Measurements from ENCODE around the gene TFAP2C. TPM values are rescaled to one million over a fixed set of nuclear protein-coding genes. Genes with fewer than 3 reads are reported as not detected.

The TFAP2C gene
- polyA plus RNA-seq, 1 donor (not counting 4 experiments of a cell fraction or from before 2014, with no cell fraction given): 11.5 TPM

DNA sequence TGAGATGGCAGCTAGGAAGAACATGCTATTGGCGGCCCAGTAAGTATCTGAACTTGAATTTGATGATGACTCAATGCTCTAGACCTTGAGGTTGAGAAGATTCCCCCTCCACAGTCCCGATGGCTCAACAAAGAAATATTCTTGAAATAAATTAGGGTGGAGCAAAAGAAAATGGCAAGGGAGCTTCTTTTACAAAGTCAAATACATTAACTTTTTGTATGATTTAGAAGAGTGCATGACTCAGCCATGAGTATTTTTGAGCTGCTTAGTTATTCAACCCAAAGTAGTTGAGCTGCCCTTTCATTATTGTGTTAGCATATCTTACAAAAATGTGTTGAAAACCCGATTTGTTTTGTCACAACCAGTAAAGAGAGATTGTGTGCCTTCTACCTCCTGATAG, 7.6 kb downstream of the TFAP2C start:
- DNase-seq (ENCODE audit: low read depth, low spot score): peak; percentile 81
- peak overlapping the region; percentile 83 for H3K27ac ChIP-seq (ENCODE audit: control insufficient read depth, insufficient read depth, low read length)

DNA sequence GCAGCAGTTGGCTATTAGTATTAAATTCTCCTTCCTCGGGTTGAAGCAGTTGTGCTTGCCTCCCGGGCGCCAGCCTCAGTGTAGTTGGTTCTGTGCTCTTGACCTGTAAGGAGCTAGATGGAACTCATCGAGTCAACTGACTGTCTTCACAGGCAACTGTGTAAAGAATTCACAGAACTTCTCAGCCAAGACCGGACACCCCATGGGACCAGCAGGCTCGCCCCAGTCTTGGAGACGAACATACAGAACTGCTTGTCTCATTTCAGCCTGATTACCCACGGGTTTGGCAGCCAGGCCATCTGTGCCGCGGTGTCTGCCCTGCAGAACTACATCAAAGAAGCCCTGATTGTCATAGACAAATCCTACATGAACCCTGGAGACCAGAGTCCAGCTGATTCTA, 8.5 kb downstream of the TFAP2C start:
- peaks cover 18 to 46% of the 10 kb centered on the region in 2 experiments for H3K36me3 ChIP-seq (ENCODE audit: control insufficient read depth in 2 of 2, extremely low read depth in 1 of 2, insufficient read depth in 2 of 2, low read length in 2 of 2)
- no peaks in the 10 kb centered on the region for H3K9me3 ChIP-seq (ENCODE audit: control insufficient read depth, low read depth, low read length)
- no peaks in the 10 kb centered on the region for H3K9me1 ChIP-seq (ENCODE audit: control insufficient read depth, extremely low read depth, insufficient read depth, low read length)
- peaks cover 53% of the 10 kb centered on the region for H3K79me2 ChIP-seq (ENCODE audit: control insufficient read depth, insufficient read depth, low read length)
- no peak overlapping the region for H2AFZ ChIP-seq (ENCODE audit: control insufficient read depth, low read length)
- FAIRE-seq: no peak
- no peak for DNase-seq (ENCODE audit: low read depth, low spot score)
- peak overlapping the region in 2 of 3 experiments; percentile 3 to 24 for H3K4me3 ChIP-seq (ENCODE audit: control insufficient read depth in 2 of 3, extremely low read depth in 1 of 3, insufficient read depth in 2 of 3, low read depth in 1 of 3, low read length in 3 of 3)
- peak overlapping the region; percentile 59 for H3K9ac ChIP-seq (ENCODE audit: control insufficient read depth, extremely low read depth, insufficient read depth, low read length)
- dilution Hi-C loops (cut with MboI; ENCODE audit: extremely low pct_ligation_motif_present, low sequenced_read_pairs): no loop called here
- H3K4me1 ChIP-seq (ENCODE audit: control insufficient read depth, extremely low read depth, insufficient read depth, low read length): peaks cover 53% of the 10 kb centered on the region
- H4K20me1 ChIP-seq (ENCODE audit: control insufficient read depth, extremely low read depth, insufficient read depth, low read length): no peaks in the 10 kb centered on the region
- H3K4me2 ChIP-seq (ENCODE audit: control insufficient read depth, extremely low read depth, insufficient read depth, low read depth, low read length): peak overlapping the region; percentile 79
- TF ChIP-seq, protein P1, sequence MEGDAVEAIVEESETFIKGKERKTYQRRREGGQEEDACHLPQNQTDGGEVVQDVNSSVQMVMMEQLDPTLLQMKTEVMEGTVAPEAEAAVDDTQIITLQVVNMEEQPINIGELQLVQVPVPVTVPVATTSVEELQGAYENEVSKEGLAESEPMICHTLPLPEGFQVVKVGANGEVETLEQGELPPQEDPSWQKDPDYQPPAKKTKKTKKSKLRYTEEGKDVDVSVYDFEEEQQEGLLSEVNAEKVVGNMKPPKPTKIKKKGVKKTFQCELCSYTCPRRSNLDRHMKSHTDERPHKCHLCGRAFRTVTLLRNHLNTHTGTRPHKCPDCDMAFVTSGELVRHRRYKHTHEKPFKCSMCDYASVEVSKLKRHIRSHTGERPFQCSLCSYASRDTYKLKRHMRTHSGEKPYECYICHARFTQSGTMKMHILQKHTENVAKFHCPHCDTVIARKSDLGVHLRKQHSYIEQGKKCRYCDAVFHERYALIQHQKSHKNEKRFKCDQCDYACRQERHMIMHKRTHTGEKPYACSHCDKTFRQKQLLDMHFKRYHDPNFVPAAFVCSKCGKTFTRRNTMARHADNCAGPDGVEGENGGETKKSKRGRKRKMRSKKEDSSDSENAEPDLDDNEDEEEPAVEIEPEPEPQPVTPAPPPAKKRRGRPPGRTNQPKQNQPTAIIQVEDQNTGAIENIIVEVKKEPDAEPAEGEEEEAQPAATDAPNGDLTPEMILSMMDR (optimal IDR thresholded peaks at IDR 0.05 in 1 of 3, IDR thresholded peaks at IDR 0.05 in 1 of 3, conservative IDR thresholded peaks at IDR 0.05 in 1 of 3; ENCODE audit: extremely low read depth in 1 of 3, insufficient read depth in 2 of 3, low read length in 3 of 3): no peak
- no peak for TF ChIP-seq EZH2 (IDR thresholded peaks at IDR 0.05; ENCODE audit: low read length)
- H3K27ac ChIP-seq (ENCODE audit: control insufficient read depth, insufficient read depth, low read length): peak overlapping the region; percentile 83
- H3K27me3 ChIP-seq (ENCODE audit: control insufficient read depth, extremely low read depth, insufficient read depth, low read length): no peaks in the 10 kb centered on the region

More for the DNA sequence above, 7.6 kb downstream of the TFAP2C start:
- no peak for TF ChIP-seq EZH2 (IDR thresholded peaks at IDR 0.05; ENCODE audit: low read length)
- TF ChIP-seq, protein P1 (optimal IDR thresholded peaks at IDR 0.05 in 1 of 3, IDR thresholded peaks at IDR 0.05 in 1 of 3, conservative IDR thresholded peaks at IDR 0.05 in 1 of 3; ENCODE audit: extremely low read depth in 1 of 3, insufficient read depth in 2 of 3, low read length in 3 of 3): no peak
- H3K4me3 ChIP-seq (ENCODE audit: control insufficient read depth in 2 of 3, extremely low read depth in 1 of 3, insufficient read depth in 2 of 3, low read depth in 1 of 3, low read length in 3 of 3): peak overlapping the region in 2 of 3 experiments; percentile 35 to 39
- H3K9me1 ChIP-seq (ENCODE audit: control insufficient read depth, extremely low read depth, insufficient read depth, low read length): no peaks in the 10 kb centered on the region
- no peaks in the 10 kb centered on the region for H3K9me3 ChIP-seq (ENCODE audit: control insufficient read depth, low read depth, low read length)
- peaks cover 59% of the 10 kb centered on the region for H3K79me2 ChIP-seq (ENCODE audit: control insufficient read depth, insufficient read depth, low read length)
- H3K4me1 ChIP-seq (ENCODE audit: control insufficient read depth, extremely low read depth, insufficient read depth, low read length): peaks cover 55% of the 10 kb centered on the region
- dilution Hi-C loops (cut with MboI; ENCODE audit: extremely low pct_ligation_motif_present, low sequenced_read_pairs): no loop called here
- peaks cover 15 to 40% of the 10 kb centered on the region in 2 experiments for H3K36me3 ChIP-seq (ENCODE audit: control insufficient read depth in 2 of 2, extremely low read depth in 1 of 2, insufficient read depth in 2 of 2, low read length in 2 of 2)
- H2AFZ ChIP-seq (ENCODE audit: control insufficient read depth, low read length): no peak overlapping the region
- no peaks in the 10 kb centered on the region for H4K20me1 ChIP-seq (ENCODE audit: control insufficient read depth, extremely low read depth, insufficient read depth, low read length)
- H3K9ac ChIP-seq (ENCODE audit: control insufficient read depth, extremely low read depth, insufficient read depth, low read length): peak overlapping the region; percentile 59
- no peaks in the 10 kb centered on the region for H3K27me3 ChIP-seq (ENCODE audit: control insufficient read depth, extremely low read depth, insufficient read depth, low read length)
- peak; percentile 88 for FAIRE-seq
- peak overlapping the region; percentile 95 for H3K4me2 ChIP-seq (ENCODE audit: control insufficient read depth, extremely low read depth, insufficient read depth, low read depth, low read length)

All from keratinocyte (primary cell).